GM12873 (cell line): Measurements from ENCODE around the gene YAE1.

Source experiments
- TF ChIP-seq, protein P1 (sequence below): IDR thresholded peaks from 2 replicates; pipeline ENCODE4 v1.5.1; 2012; ENCODE audit warnings: low read depth, mild to moderate bottlenecking, moderate library complexity, low read length, control low read depth; ENCODE audit not compliant: insufficient read depth; ENCODE audit errors: missing control alignments

YAE1 gene

DNA sequence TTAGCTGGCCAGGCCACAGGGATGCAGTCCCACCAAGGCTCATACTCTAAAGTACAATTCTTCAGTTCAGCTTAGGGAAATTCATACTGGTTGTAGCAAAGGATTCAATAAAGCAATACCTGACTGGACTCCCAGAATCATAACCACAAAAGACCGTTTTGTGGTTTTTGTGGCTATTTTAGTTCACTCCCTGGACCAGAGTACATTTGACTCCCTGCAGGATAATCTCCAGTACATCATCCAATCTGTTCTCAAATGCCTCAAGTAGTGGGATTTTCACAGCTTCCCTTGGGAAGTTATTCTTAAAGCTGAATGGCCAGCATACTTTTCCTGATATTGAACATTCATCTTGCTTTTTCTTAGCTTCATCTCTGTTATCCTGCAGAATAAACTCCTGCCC is 29.3 kb upstream of the YAE1 start:
- TF ChIP-seq, protein P1, sequence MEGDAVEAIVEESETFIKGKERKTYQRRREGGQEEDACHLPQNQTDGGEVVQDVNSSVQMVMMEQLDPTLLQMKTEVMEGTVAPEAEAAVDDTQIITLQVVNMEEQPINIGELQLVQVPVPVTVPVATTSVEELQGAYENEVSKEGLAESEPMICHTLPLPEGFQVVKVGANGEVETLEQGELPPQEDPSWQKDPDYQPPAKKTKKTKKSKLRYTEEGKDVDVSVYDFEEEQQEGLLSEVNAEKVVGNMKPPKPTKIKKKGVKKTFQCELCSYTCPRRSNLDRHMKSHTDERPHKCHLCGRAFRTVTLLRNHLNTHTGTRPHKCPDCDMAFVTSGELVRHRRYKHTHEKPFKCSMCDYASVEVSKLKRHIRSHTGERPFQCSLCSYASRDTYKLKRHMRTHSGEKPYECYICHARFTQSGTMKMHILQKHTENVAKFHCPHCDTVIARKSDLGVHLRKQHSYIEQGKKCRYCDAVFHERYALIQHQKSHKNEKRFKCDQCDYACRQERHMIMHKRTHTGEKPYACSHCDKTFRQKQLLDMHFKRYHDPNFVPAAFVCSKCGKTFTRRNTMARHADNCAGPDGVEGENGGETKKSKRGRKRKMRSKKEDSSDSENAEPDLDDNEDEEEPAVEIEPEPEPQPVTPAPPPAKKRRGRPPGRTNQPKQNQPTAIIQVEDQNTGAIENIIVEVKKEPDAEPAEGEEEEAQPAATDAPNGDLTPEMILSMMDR, result no peak

DNA sequence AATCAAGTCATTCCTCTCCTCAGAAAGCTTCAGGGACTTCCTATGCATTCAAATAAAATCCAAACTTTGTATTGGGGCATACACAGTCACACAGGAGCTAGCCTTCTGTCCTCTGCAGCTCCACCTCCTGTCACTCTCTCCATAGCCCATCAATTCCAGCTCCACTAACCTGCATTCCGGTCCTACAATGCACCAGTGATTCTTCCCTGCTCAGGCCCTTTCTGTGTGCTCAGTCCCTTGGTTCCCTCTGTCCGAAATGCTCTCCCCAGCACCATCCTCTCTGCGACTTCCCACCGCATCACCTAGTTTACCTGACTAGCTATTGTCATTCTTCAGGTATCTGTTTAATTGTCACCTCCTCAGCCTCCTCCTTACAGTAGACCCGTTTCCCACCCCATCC is 26.4 kb upstream of the YAE1 start:
- TF ChIP-seq, protein P1, result no peak

DNA sequence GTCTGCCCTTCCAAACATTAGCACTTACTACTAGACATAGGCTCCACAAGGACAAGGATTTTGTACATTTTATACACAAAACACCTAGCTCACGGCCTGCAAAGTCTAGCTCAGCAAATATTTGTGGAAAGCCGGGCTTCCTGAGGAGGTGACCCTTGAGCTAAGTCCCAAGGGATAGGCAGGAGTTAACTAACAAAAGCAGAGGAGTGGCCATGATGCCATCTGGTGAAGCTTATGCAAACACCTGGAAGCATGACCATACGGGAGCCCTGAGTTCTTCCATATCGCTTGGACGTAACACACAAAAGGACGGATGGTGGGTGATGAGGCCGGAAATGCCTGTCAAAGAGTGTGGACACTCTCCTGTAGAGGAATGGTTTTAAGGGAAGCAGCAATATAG is 25.9 kb upstream of the YAE1 start:
- TF ChIP-seq, protein P1, result no peak

- TF ChIP-seq, protein P1, result no peak
Observed at GRCh38 chr7:39541511-39541910, 24.7 kb upstream of the YAE1 start.

DNA sequence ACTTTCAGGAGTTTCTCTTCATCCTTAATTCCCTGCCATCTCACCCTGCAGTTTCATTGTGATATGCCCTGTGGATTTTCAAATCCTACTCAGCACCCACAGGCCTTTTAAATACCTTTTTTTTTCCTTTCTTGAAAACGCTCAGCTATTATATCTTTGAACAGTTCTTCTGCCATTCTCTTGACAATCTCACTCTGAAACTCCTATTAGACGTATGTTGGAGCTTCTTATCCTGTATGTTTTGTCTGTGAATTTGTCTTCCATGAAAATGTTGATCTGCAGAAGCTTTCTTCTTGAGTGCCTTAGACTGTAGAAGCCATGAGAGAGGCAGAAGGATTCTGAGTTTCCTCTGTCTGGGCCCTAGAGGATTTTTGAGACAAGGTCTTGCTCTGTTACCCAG is 18.9 kb upstream of the YAE1 start:
- TF ChIP-seq, protein P1, result no peak

- TF ChIP-seq, protein P1, result no peak
Observed at GRCh38 chr7:39550411-39550810, 15.8 kb upstream of the YAE1 start.

- TF ChIP-seq, protein P1, result no peak
Observed at GRCh38 chr7:39553436-39553835, 12.8 kb upstream of the YAE1 start.
